H1 (cell line): ENCODE measurements around the gene ARSB. TPM values are rescaled to one million over a fixed set of nuclear protein-coding genes. Genes with fewer than 3 reads are reported as not detected.

Source experiments
- BACH1 ChIP-seq: IDR thresholded peaks from 2 replicates; pipeline ENCODE4 v1.6.1; 2012; ENCODE audit warnings: low read length, improper control_type of control experiment
- BRCA1 ChIP-seq: IDR thresholded peaks from 2 replicates; pipeline ENCODE4 v1.6.1; 2012; ENCODE audit warnings: low read depth, low read length, improper control_type of control experiment
- NANOG ChIP-seq: IDR thresholded peaks from 2 replicates; pipeline ENCODE4 v1.6.1; 2011; ENCODE audit warnings: low read length, low read depth, mild to moderate bottlenecking, inconsistent platforms; ENCODE audit not compliant: insufficient read depth, poor library complexity, severe bottlenecking
- SIRT6 ChIP-seq: IDR thresholded peaks from one replicate; pipeline ENCODE4 v1.7.1; 2012; ENCODE audit warnings: low read length, inconsistent platforms
- polyA plus RNA-seq, 7 experiments: library from polyadenylated mRNA; depleted of rRNA in 3 of 7; stranded (reverse) in 5 of 7; unstranded in 2 of 7; fragments of >200 nt in 5 of 7; fragments of 200-250 nt in 2 of 7; gene quantifications; 1 replicate in 5 of 7; 2 replicates in 1 of 7; 4 replicates in 1 of 7; pipeline versions ENCODE4 v1.2.1 to v1.2.3, GENCODE V29; 2011 to 2013; ENCODE audit warnings: missing spikeins in 2 of 7, mixed read lengths in 2 of 7
- total RNA-seq: library from RNA; stranded (reverse); fragmentation: NEBNext Ultra II Directional; extraction: Animal tissue kit (Norgen Biotek cat#: 25700); gene quantifications from 2 replicates; pipeline ENCODE4 v1.2.1, GENCODE V29; 2021

ARSB gene
- total and polyA plus RNA-seq, 2 of the 8 experiments (the other 6 are each of a cell fraction or from before 2014, with no cell fraction given) = 6.4 to 13.9 TPM

DNA sequence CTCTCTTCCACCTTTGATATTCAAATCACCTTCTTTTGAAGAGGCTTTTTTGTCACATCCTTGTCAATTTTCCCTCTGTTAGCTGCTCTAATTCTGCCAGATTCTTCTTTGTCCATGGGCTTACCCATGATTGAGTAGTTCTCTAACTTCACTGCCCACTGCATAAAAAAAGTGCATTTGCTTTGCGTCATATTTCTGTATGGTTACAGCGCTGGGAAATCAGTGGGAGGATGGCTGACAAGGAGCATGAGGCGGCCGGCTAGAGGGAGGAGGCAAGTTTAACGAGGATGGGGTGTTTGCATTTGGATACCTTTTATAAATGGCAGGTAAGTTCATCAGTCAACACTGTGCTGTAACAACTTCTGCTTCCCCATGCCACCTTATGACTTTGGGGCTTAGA, 220.0 kb downstream of the ARSB start (continued):
- no peak for TF ChIP-seq SIRT6
- TF ChIP-seq BACH1 = no peak
- no peak for TF ChIP-seq NANOG
- TF ChIP-seq BRCA1 = no peak
